ENCODE data around the gene PPP1R26.

DNA sequence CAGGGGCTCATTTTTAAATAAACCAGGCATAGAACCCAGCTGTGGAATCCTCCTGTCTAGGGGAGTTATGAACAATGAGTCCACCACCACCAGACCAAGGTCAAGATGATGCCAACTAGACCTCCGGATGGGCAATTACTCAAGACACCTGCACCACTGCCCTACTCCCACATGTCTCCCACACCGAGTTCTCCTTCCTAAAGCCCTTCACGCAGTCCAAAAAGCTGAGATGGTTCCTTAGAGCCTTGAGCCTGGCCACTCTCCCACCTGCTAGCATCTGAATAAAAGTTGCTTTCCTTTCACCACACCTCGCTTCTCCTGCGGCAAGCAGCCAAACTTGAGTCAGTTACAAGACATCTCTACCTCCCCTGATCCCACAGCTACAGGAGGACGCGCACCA, 15.4 kb upstream of the PPP1R26 start:
- TF ChIP-seq POLR2A (IDR thresholded peaks at IDR 0.05; ENCODE audit: low read length) (no peak), GATA1 (IDR thresholded peaks at IDR 0.05; ENCODE audit: low read depth, low read length) (no peak)

Measured in erythroblast (primary cell).